ENCODE measurements around the gene NLRP1.

NLRP1 gene

GRCh38 chr17:5466295-5466694 is 118.0 kb downstream of the NLRP1 start:
- DNase-seq = no peak

- no peak for DNase-seq
Measured at GRCh38 chr17:5464717-5465507, 119.4 kb downstream of the NLRP1 start.

Data from cerebellar nuclear complex (tissue), 1 donor.